ENCODE measurements around the gene EIF3L.

Gene EIF3L

GRCh38 chr22:37803195-37803638 lies 46.0 kb upstream of the EIF3L start:
- no peak overlapping the region for H3K14ac ChIP-seq (ENCODE audit: low read length)
- H2AK5ac ChIP-seq (ENCODE audit: low read length): no peak overlapping the region
- no peak overlapping the region for H4K91ac ChIP-seq (ENCODE audit: low read depth, low read length)
- H3K4me2 ChIP-seq (ENCODE audit: low read length): peak overlapping the region; percentile 95
- peaks cover 21% of the 10 kb centered on the region for H3K79me1 ChIP-seq (ENCODE audit: low read length)
- H3K36me3 ChIP-seq (ENCODE audit: control insufficient read depth in 1 of 2, insufficient read depth in 2 of 2, low read length in 2 of 2): no peaks in the 10 kb centered on the region
- H4K8ac ChIP-seq (ENCODE audit: low read depth, low read length): peak overlapping the region; percentile 92
- WGBS (ENCODE audit: extremely low coverage, insufficient coverage, insufficient read length): no CpG with 5 or more reads among the region's 16 CpGs
- peaks cover 13% of the 10 kb centered on the region for H3K27me3 ChIP-seq (ENCODE audit: insufficient read depth, low read length)
- H2BK120ac ChIP-seq (ENCODE audit: insufficient read depth, low read length, poor library complexity): no peak overlapping the region
- no peak overlapping the region for H3K4me3 ChIP-seq (ENCODE audit: low read depth, low read length)
- H3K23ac ChIP-seq (ENCODE audit: low read length): no peak overlapping the region
- H2BK5ac ChIP-seq (ENCODE audit: low read depth, low read length, poor library complexity): no peak overlapping the region
- H3K4ac ChIP-seq (ENCODE audit: low read depth, low read length): no peak overlapping the region
- no peaks in the 10 kb centered on the region for H3K9me3 ChIP-seq (ENCODE audit: insufficient read depth, low read depth, low read length)
- H2AFZ ChIP-seq (ENCODE audit: insufficient read depth, low read length, poor library complexity): no peak overlapping the region
- DNase-seq: no peak
- H3K27ac ChIP-seq (ENCODE audit: low read depth, low read length): no peak overlapping the region
- no peak overlapping the region for H3K18ac ChIP-seq (ENCODE audit: low read length)
- H2BK12ac ChIP-seq (ENCODE audit: low read length): no peak overlapping the region
- no peak overlapping the region for H4K12ac ChIP-seq (ENCODE audit: low read depth, low read length)
- peaks cover 5% of the 10 kb centered on the region for H3K79me2 ChIP-seq (ENCODE audit: control insufficient read depth, insufficient read depth, low read length, poor library complexity)
- peaks cover 16 to 32% of the 10 kb centered on the region in 2 experiments for H3K4me1 ChIP-seq (ENCODE audit: control insufficient read depth in 1 of 2, insufficient read depth in 2 of 2, low read length in 2 of 2)
- no peak overlapping the region for H3K9ac ChIP-seq (ENCODE audit: low read length)

GRCh38 chr22:37803639-37804351 lies 45.4 kb upstream of the EIF3L start:
- H2AFZ ChIP-seq (ENCODE audit: insufficient read depth, low read length, poor library complexity): peak overlapping the region; percentile 11

GRCh38 chr22:37804352-37804880 lies 44.8 kb upstream of the EIF3L start:
- peak overlapping the region; percentile 76 for H3K14ac ChIP-seq (ENCODE audit: low read length)
- peak overlapping the region; percentile 11 for H2AK5ac ChIP-seq (ENCODE audit: low read length)
- peak overlapping the region; percentile 65 for H4K12ac ChIP-seq (ENCODE audit: low read depth, low read length)
- H3K4me3 ChIP-seq (ENCODE audit: low read depth, low read length): peak overlapping the region; percentile 55
- H3K79me1 ChIP-seq (ENCODE audit: low read length): peaks cover 21% of the 10 kb centered on the region
- peaks cover 5% of the 10 kb centered on the region for H3K79me2 ChIP-seq (ENCODE audit: control insufficient read depth, insufficient read depth, low read length, poor library complexity)
- no peaks in the 10 kb centered on the region for H3K36me3 ChIP-seq (ENCODE audit: control insufficient read depth in 1 of 2, insufficient read depth in 2 of 2, low read length in 2 of 2)
- H4K91ac ChIP-seq (ENCODE audit: low read depth, low read length): peak overlapping the region; percentile 87
- H2BK5ac ChIP-seq (ENCODE audit: low read depth, low read length, poor library complexity): peak overlapping the region; percentile 37
- WGBS (ENCODE audit: extremely low coverage, insufficient coverage, insufficient read length): no CpG with 5 or more reads among the region's 29 CpGs
- H3K9ac ChIP-seq (ENCODE audit: low read length): peak overlapping the region; percentile 85
- peak overlapping the region; percentile 95 for H3K4me2 ChIP-seq (ENCODE audit: low read length)
- no peak overlapping the region for H3K23ac ChIP-seq (ENCODE audit: low read length)
- peak overlapping the region; percentile 74 for H3K4ac ChIP-seq (ENCODE audit: low read depth, low read length)
- peak overlapping the region; percentile 92 for H4K8ac ChIP-seq (ENCODE audit: low read depth, low read length)
- H3K9me3 ChIP-seq (ENCODE audit: insufficient read depth, low read depth, low read length): no peaks in the 10 kb centered on the region
- peak overlapping the region; percentile 11 for H2AFZ ChIP-seq (ENCODE audit: insufficient read depth, low read length, poor library complexity)
- peak overlapping the region; percentile 27 for H2BK12ac ChIP-seq (ENCODE audit: low read length)
- H3K27me3 ChIP-seq (ENCODE audit: insufficient read depth, low read length): peaks cover 13% of the 10 kb centered on the region
- H3K4me1 ChIP-seq (ENCODE audit: control insufficient read depth in 1 of 2, insufficient read depth in 2 of 2, low read length in 2 of 2): peaks cover 18 to 35% of the 10 kb centered on the region in 2 experiments
- H2BK120ac ChIP-seq (ENCODE audit: insufficient read depth, low read length, poor library complexity): peak overlapping the region; percentile 76
- peak overlapping the region; percentile 57 for H3K18ac ChIP-seq (ENCODE audit: low read length)
- H3K27ac ChIP-seq (ENCODE audit: low read depth, low read length): no peak overlapping the region
- DNase-seq: no peak

More at GRCh38 chr22:37803639-37804351, 45.4 kb upstream of the EIF3L start:
- H4K8ac ChIP-seq (ENCODE audit: low read depth, low read length): peak overlapping the region; percentile 92
- H3K9me3 ChIP-seq (ENCODE audit: insufficient read depth, low read depth, low read length): no peaks in the 10 kb centered on the region
- peaks cover 18 to 35% of the 10 kb centered on the region in 2 experiments for H3K4me1 ChIP-seq (ENCODE audit: control insufficient read depth in 1 of 2, insufficient read depth in 2 of 2, low read length in 2 of 2)
- H3K27me3 ChIP-seq (ENCODE audit: insufficient read depth, low read length): peaks cover 13% of the 10 kb centered on the region
- H2AK5ac ChIP-seq (ENCODE audit: low read length): peak overlapping the region; percentile 11
- H3K79me1 ChIP-seq (ENCODE audit: low read length): peaks cover 21% of the 10 kb centered on the region
- no peaks in the 10 kb centered on the region for H3K36me3 ChIP-seq (ENCODE audit: control insufficient read depth in 1 of 2, insufficient read depth in 2 of 2, low read length in 2 of 2)
- no peak overlapping the region for H3K18ac ChIP-seq (ENCODE audit: low read length)
- peak overlapping the region; percentile 27 for H2BK12ac ChIP-seq (ENCODE audit: low read length)
- no peak overlapping the region for H3K4me3 ChIP-seq (ENCODE audit: low read depth, low read length)
- DNase-seq: no peak
- peak overlapping the region; percentile 87 for H4K91ac ChIP-seq (ENCODE audit: low read depth, low read length)
- H4K12ac ChIP-seq (ENCODE audit: low read depth, low read length): peak overlapping the region; percentile 65
- H3K23ac ChIP-seq (ENCODE audit: low read length): no peak overlapping the region
- peak overlapping the region; percentile 23 for H2BK5ac ChIP-seq (ENCODE audit: low read depth, low read length, poor library complexity)
- peak overlapping the region; percentile 76 for H2BK120ac ChIP-seq (ENCODE audit: insufficient read depth, low read length, poor library complexity)
- peak overlapping the region; percentile 76 for H3K14ac ChIP-seq (ENCODE audit: low read length)
- no CpG with 5 or more reads among the region's 34 CpGs for WGBS (ENCODE audit: extremely low coverage, insufficient coverage, insufficient read length)
- peaks cover 5% of the 10 kb centered on the region for H3K79me2 ChIP-seq (ENCODE audit: control insufficient read depth, insufficient read depth, low read length, poor library complexity)
- H3K4ac ChIP-seq (ENCODE audit: low read depth, low read length): peak overlapping the region; percentile 74
- no peak overlapping the region for H3K9ac ChIP-seq (ENCODE audit: low read length)
- no peak overlapping the region for H3K27ac ChIP-seq (ENCODE audit: low read depth, low read length)
- H3K4me2 ChIP-seq (ENCODE audit: low read length): peak overlapping the region; percentile 95

- Histone ChIP-seq H3K27ac (ENCODE audit: low read depth, low read length) (peak overlapping the region; percentile 20), H3K4ac (ENCODE audit: low read depth, low read length) (peak overlapping the region; percentile 74), H2AFZ (ENCODE audit: insufficient read depth, low read length, poor library complexity) (peak overlapping the region; percentile 9), H3K18ac (ENCODE audit: low read length) (peak overlapping the region; percentile 57), H3K4me3 (ENCODE audit: low read depth, low read length) (peak overlapping the region; percentile 55), H4K91ac (ENCODE audit: low read depth, low read length) (peak overlapping the region; percentile 87), H3K9ac (ENCODE audit: low read length) (peak overlapping the region; percentile 85), H3K27me3 (ENCODE audit: insufficient read depth, low read length) (peaks cover 13% of the 10 kb centered on the region), H3K36me3 (ENCODE audit: control insufficient read depth in 1 of 2, insufficient read depth in 2 of 2, low read length in 2 of 2) (peaks cover 0 to 2% of the 10 kb centered on the region in 2 experiments), H2BK120ac (ENCODE audit: insufficient read depth, low read length, poor library complexity) (peak overlapping the region; percentile 76), H4K12ac (ENCODE audit: low read depth, low read length) (peak overlapping the region; percentile 65), H2BK5ac (ENCODE audit: low read depth, low read length, poor library complexity) (peak overlapping the region; percentile 37), H2AK5ac (ENCODE audit: low read length) (peak overlapping the region; percentile 31), H3K14ac (ENCODE audit: low read length) (peak overlapping the region; percentile 76), H2BK12ac (ENCODE audit: low read length) (peak overlapping the region; percentile 42), H3K4me2 (ENCODE audit: low read length) (peak overlapping the region; percentile 95), H3K79me2 (ENCODE audit: control insufficient read depth, insufficient read depth, low read length, poor library complexity) (peaks cover 5% of the 10 kb centered on the region), H3K23ac (ENCODE audit: low read length) (no peak overlapping the region), H4K8ac (ENCODE audit: low read depth, low read length) (peak overlapping the region; percentile 92), H3K9me3 (ENCODE audit: insufficient read depth, low read depth, low read length) (no peaks in the 10 kb centered on the region), H3K79me1 (ENCODE audit: low read length) (peaks cover 21% of the 10 kb centered on the region), H3K4me1 (ENCODE audit: control insufficient read depth in 1 of 2, insufficient read depth in 2 of 2, low read length in 2 of 2) (peaks cover 18 to 35% of the 10 kb centered on the region in 2 experiments)
- WGBS (ENCODE audit: extremely low coverage, insufficient coverage, insufficient read length): no CpG with 5 or more reads among the region's 87 CpGs
- peak; percentile 88 to 91 for DNase-seq
Measured at GRCh38 chr22:37804881-37805809, 44.1 kb upstream of the EIF3L start.

Measured in trophoblast cell (in vitro differentiated cells and primary cell).